GM21360 (cell line): ENCODE results near the gene PRPF31.
"Not testable (repeated sequence)": the region's sequence is repeated elsewhere in the genome, so short reads cannot be mapped to it uniquely, and the experiment has no call there.

Source experiments
- ATAC-seq: cut with Tn5 transposase; IDR thresholded peaks from one replicate; pipeline ENCODE4 v1.9.1; 2021; ENCODE audit warnings: mild to moderate bottlenecking, moderate library complexity; ENCODE audit not compliant: unreplicated experiment

Gene PRPF31

GRCh38 chr19:54160182-54160811 lies 44.7 kb downstream of the PRPF31 start:
- ATAC-seq: no peak

- ATAC-seq: no peak
Observed at GRCh38 chr19:54160854-54161253, 45.3 kb downstream of the PRPF31 start.

DNA sequence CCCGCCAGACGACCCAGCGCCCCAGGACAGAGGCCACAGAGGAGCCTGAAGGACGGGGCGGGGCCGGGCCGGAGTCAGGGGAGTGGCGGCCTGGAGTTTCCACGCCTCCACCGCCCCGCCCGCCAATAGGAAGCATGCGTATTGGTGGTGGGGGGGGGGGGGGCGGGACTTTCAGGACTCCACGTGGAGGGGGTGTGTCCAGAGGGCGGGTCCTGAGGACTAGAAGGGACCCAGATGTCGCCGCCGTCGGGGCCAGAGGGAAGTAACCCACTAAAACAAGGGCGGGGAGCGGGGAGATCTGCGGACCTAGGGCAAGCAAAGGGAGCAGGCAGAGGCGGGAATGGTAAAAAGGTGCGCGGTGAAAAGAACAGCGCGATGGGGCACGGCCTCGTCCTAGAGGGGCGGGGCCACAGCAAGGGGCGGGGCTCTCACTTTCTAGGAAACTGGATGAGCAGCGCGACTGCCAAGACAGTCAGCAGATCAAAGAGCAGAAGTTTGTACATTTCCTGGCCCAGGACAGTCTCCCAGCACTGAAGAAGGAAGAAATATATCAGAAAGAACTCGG lies 46.8 kb downstream of the PRPF31 start:
- no peak for ATAC-seq

DNA sequence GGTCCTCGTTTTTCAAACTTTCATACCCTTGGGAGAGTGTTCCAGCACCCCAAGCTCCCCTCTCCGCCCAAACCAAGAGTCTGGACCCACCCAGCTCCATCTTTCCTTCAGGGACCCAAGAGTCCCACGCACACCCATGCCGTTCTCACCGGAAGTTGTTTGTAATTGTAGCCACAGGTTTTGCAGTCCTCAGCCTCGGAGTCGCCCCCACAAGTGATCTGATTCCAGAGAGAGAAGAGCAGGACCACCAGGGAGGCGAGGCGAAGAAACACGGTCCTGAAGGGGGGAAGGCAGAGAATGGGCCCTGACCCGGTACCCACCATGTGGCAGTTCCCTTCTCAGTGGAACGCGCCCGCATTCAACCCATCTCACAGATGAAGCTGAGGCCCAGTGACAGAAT lies 47.3 kb downstream of the PRPF31 start:
- ATAC-seq: no peak

- ATAC-seq: no peak
Observed at GRCh38 chr19:54164369-54165068, 49.0 kb downstream of the PRPF31 start.

DNA sequence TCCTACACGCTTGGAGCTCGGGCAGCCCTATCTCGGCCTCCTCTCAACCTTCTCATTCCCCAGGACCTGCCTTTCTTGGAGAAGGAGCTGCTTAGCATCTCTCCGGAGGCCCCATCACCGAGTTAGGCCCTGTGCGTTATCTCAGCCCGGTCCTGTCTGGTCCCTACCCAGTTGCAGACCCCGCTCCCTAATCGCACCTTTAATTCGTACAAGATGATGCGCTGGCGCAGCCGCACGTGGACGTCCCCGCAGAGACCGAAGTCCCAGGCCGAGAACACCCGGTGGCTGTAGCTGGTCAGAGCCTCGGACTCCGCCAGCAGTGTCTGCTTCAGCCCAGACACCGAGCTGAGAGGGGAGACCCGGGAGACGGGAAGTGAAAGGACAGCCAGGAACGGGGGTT lies 49.7 kb downstream of the PRPF31 start:
- ATAC-seq: no peak

DNA sequence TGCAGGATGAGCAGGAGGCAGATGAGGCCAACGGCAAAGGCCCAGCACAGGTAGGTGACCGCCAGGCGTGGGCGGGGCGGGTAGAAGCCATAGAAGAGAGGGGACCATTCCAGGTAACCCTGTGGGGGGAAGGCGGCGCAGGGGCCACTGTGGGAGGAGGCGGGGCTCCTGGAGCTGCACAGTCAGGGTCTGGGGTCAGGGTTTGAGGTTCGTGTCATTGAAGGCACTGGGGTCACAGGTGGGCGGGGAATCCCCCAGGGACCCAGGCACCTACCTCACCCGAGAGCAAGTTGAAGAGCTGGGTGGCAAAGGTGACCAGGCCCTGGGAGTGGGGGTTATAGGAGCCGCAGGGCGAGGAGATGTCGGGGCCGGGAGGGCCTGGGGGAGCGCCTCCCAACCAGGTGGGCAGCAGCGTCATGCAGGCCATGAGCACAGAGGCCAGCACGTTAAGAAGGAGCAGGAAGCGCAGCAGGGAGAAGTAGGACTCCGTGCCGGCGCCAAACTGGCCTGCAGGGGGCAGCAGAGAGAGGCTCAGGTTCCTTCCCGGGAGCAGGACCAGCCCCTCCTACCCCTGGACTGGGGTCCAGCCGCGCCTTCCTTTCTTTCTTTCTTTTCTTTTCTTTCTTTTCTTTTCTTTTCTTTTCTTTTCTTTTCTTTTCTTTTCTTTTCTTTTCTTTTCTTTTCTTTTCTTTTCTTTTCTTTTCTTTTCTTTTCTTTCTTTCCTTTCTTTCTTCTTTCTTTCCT lies 52.8 kb downstream of the PRPF31 start:
- ATAC-seq: no peak

GRCh38 chr19:54169149-54169740 lies 53.7 kb downstream of the PRPF31 start:
- no peak for ATAC-seq

- not testable (repeated sequence) for ATAC-seq
Observed at GRCh38 chr19:54171736-54172431, 56.3 kb downstream of the PRPF31 start.

DNA sequence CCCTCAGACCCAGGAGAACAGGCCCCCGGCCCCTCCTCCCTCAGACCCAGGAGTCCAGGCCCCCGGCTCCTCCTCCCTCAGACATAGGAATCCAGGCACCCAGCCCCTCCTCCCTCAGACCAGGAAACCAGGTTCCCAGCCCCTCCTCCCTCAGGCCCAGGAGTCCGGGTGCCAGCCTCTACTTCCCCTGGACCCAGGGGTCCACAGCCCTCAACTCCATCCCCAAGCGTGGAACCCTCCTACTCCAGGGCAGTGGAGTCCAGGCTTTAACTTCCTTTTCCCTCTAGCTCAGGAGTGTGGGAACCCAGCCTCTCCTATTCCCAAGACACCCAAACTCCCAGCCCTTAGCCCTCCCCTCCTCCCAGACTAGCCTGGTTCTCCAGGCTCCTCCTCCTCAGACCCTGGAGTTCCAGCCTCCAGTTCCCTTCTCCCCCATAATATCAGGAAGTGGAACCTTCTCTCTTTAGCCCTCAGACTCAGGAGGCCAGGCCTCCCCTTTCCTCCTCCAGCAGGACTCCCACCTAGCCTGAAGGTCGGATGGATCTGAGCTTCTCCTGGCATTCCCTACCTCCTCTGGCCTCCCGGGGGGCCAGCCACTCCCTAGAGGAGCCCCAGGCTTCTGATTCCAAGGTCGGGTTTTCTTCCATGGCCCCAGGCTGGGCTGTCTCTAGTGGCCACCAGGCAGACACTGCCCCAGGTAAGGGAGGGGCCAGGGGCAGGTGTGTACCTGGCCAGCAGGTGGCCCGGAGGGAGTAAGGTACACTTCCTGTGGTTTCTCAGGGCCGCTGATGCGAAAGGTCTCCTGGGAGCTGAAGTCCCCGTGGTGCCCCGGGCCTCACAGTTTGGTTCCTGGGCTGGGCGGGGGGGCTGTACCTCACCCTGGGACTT lies 57.2 kb downstream of the PRPF31 start, which contains the start of gene TMC4:
Gene TMC4 (minus strand): TSS at position 690 of the 888 bp plus-strand sequence. CDS start 43 bp downstream, at position 647.
- ATAC-seq: no peak

DNA sequence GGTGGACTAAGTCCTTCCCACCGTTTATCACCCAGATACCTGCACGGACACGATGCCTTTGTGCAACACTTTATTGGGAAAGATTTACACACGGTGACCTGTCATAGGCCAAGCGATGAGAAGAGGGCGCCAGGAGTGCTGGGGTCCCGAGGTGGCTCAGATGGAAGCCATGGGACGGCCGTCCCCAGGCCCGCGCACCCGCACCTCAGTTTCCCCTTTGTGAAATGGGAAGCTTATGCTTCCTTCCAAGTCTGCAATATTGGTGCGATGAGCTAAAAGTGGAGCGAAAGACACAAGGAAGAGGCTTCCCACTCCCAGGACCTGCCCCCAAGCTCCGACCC lies 57.8 kb downstream of the PRPF31 start:
- no peak for ATAC-seq

- no peak for ATAC-seq
Observed at GRCh38 chr19:54173951-54174834, 58.6 kb downstream of the PRPF31 start.

- no peak for ATAC-seq
Observed at GRCh38 chr19:54178581-54179261, 63.2 kb downstream of the PRPF31 start.

DNA sequence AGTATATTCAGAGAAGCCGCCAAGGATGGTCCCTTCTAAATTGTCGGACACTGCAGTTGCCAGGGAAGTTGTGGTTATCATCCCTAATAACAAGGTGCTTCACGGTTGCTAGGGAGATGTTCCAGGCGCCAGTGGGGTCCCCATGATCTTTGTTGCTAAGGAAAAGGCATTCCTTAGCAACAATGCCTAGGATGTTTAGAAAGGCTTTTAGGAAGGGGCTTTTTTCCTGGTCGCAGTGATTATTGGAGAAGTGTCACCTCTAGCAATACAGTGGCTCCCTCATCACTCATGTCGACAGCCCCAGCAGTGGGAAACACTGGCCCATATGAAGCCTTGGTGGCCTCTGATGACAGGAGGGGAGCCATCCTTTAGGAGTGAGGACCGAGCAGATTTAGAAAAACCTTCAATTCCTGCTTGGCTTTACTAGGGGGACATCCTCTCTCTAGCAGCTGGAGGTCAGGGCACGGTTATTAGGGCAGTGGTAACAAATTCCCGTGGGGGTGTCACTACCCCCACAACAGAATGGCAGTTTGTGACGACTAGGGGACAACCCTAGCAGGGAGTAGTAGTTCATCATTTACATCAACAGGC lies 63.8 kb downstream of the PRPF31 start:
- no peak for ATAC-seq

- ATAC-seq: no peak
Observed at GRCh38 chr19:54179921-54180461, 64.4 kb downstream of the PRPF31 start.

- ATAC-seq: no peak
Observed at GRCh38 chr19:54180691-54181091, 65.1 kb downstream of the PRPF31 start.
